ENCODE results near the gene TUT7.

The TUT7 gene

DNA sequence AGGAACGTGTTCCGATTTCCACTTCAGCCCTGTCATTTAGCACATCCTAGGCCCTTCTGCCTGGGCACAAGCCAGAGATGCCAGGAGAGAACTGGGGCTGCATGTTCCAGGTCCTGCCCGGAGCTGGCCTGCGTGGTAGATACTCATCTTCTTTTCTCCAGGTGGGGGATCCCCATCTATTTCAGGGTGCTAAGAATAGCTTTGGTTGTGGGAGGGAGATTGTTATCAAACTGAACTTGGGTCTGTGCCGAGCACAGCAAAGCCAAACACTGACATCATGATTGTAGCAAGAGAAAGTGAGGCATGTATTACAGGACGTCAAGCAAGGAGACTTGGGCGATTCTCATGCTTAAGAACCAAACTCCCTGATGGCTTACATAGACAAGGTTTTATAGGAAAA, 113.0 kb downstream of the TUT7 start:
- no peak for TF ChIP-seq CTCF (IDR thresholded peaks at IDR 0.05; ENCODE audit: control insufficient read depth, insufficient read depth, low read depth, low read length, missing control alignments)
- no peak for DNase-seq (ENCODE audit: low read depth)
- no peak overlapping the region for H3K4me3 ChIP-seq (ENCODE audit: control insufficient read depth, low read depth, low read length)

GRCh38 chr9:86238861-86239770, 115.1 kb downstream of the TUT7 start:
- TF ChIP-seq CTCF (IDR thresholded peaks at IDR 0.05; ENCODE audit: control insufficient read depth, insufficient read depth, low read depth, low read length, missing control alignments), result peak; percentile 1
- DNase-seq (ENCODE audit: low read depth), result peak; percentile 1
- no peak overlapping the region for H3K4me3 ChIP-seq (ENCODE audit: control insufficient read depth, low read depth, low read length)
